CD4-positive, alpha-beta T cell (primary cell): Measurements from ENCODE around the gene LCN12. TPM values are rescaled to one million over a fixed set of nuclear protein-coding genes. Genes with fewer than 3 reads are reported as not detected.

ENCODE experiments used
- ATAC-seq: fragments of 200-7000 bp; cut with Tn5 transposase; one replicate; pipeline ENCODE4 v1.10.0; 2022; ENCODE audit warnings: mild to moderate bottlenecking; ENCODE audit not compliant: poor library complexity
- CTCF ChIA-PET: fragments of 350-600 bp; sonication (Branson Sonifier 250); formaldehyde crosslinking; loops from one replicate; lab custom pipeline; 2021; ENCODE audit warnings: antibody characterized with exemption, inconsistent platforms; lab: Charles Lee
- POLR2A ChIA-PET: fragments of 350-600 bp; sonication (Branson Sonifier 250); formaldehyde crosslinking; loops from one replicate; lab custom pipeline; 2021; ENCODE audit warnings: antibody characterized with exemption, inconsistent platforms; lab: Charles Lee
- DNase-seq, 14 experiments: peaks; one replicate each; pipeline ENCODE4 v3.0.0-alpha.2; 2013 to 2020; ENCODE audit warnings: mixed read lengths in 2 of 14
- H3K27ac ChIP-seq, 2 donors: one replicate each; pipeline versions ENCODE4 v1.5.1 to v1.7.0; 2013; ENCODE audit warnings: low read length in 2 of 2, low read depth in 1 of 2, mild to moderate bottlenecking in 1 of 2
- H3K27me3 ChIP-seq, 2 experiments: 1 replicate in 1 of 2; 2 replicates in 1 of 2; pipeline versions ENCODE4 v1.6.1 to v1.7.0; 2013; ENCODE audit warnings: low read length in 2 of 2, control low read depth in 1 of 2, mild to moderate bottlenecking in 1 of 2, moderate library complexity in 1 of 2; ENCODE audit not compliant: insufficient read depth in 2 of 2, control insufficient read depth in 1 of 2
- H3K36me3 ChIP-seq: one replicate; pipeline ENCODE4 v1.6.1; 2013; ENCODE audit warnings: low read length, control low read depth; ENCODE audit not compliant: insufficient read depth
- H3K4me1 ChIP-seq: one replicate; pipeline ENCODE4 v1.6.1; 2013; ENCODE audit warnings: low read length, control low read depth; ENCODE audit not compliant: insufficient read depth
- H3K4me3 ChIP-seq: one replicate; pipeline ENCODE4 v1.5.1; 2013; ENCODE audit warnings: mild to moderate bottlenecking, low read length, moderate library complexity
- H3K9me3 ChIP-seq, 2 experiments: 1 replicate in 1 of 2; 2 replicates in 1 of 2; pipeline versions ENCODE4 v1.6.1 to v1.7.0; 2013; ENCODE audit warnings: low read length in 2 of 2, mild to moderate bottlenecking in 2 of 2, control low read depth in 1 of 2, moderate library complexity in 1 of 2; ENCODE audit not compliant: control insufficient read depth in 1 of 2, insufficient read depth in 1 of 2
- H3K27ac Mint-ChIP-seq: one replicate; pipeline ENCODE4 v1.8.0; 2020; ENCODE audit warnings: mixed read lengths
- H3K27me3 Mint-ChIP-seq: one replicate; pipeline ENCODE4 v1.8.0; 2021; ENCODE audit warnings: mixed read lengths
- H3K36me3 Mint-ChIP-seq: one replicate; pipeline ENCODE4 v1.8.0; 2021; ENCODE audit warnings: low read depth, mixed read lengths
- H3K4me1 Mint-ChIP-seq: one replicate; pipeline ENCODE4 v1.8.0; 2021; ENCODE audit warnings: low read depth, mixed read lengths
- H3K4me3 Mint-ChIP-seq: one replicate; pipeline ENCODE4 v1.8.0; 2020; ENCODE audit warnings: mild to moderate bottlenecking, mixed read lengths
- H3K9me3 Mint-ChIP-seq: one replicate; pipeline ENCODE4 v1.8.0; 2020; ENCODE audit warnings: mixed read lengths
- CTCF ChIP-seq: fragments of 200-600 bp; IDR thresholded peaks from one replicate; pipeline ENCODE4 v1.8.0; 2022; ENCODE audit warnings: antibody characterized with exemption, mild to moderate bottlenecking
- intact Hi-C, 2 experiments: fragments of 100-400 bp; cut with DNase I in 1 of 2; cut with micrococcal nuclease in 1 of 2; formaldehyde crosslinking; loops; one replicate each; pipeline versions ENCODE4 v1.15.1 to v1.9.0; 2023 to 2025; cut with DNase I, micrococcal nuclease
- total RNA-seq, 174 experiments: library from RNA in 2 of 174; stranded (reverse) in 2 of 174; gene quantifications; one replicate each; pipeline ENCODE4 v1.2.3 and lab custom pipeline; 2021 to 2026

Gene LCN12
- total RNA-seq, 2 experiments from 2014 or later: 1.3 to 1.5 TPM

- Mint-ChIP-seq H3K27ac (peak overlapping the region; percentile 87), H3K4me3 (peak overlapping the region; percentile 70), H3K36me3 (peaks cover 8% of the 10 kb centered on the region), H3K4me1 (peaks cover 42% of the 10 kb centered on the region), H3K9me3 (no peaks in the 10 kb centered on the region), H3K27me3 (peaks cover 10% of the 10 kb centered on the region)
- TF ChIP-seq CTCF: no peak
- peak overlapping the region; percentile 10 for H3K4me3 ChIP-seq
- no peaks in the 10 kb centered on the region for H3K9me3 ChIP-seq
- DNase-seq (peak in 1 of 14 experiments; percentile 53), ATAC-seq (no peak)
- ChIA-PET CTCF (interaction anchor here (1.8 kb wide), 1 partner anchor 38 kb away, joined by 9 read pairs; no protein-coding TSS in a partner anchor), POLR2A (interaction anchor here (1.0 kb wide), 1 partner anchor 244 kb away, joined by 3 read pairs; the partner anchor contains the start of gene TUBB4B)
- peak overlapping the region in 1 of 2 donors; percentile 15 for H3K27ac ChIP-seq
- H3K36me3 ChIP-seq: peaks cover 10% of the 10 kb centered on the region
- peaks cover 0 to 4% of the 10 kb centered on the region in 2 experiments for H3K27me3 ChIP-seq
- intact Hi-C loops: no loop called here
- peaks cover 81% of the 10 kb centered on the region for H3K4me1 ChIP-seq
These were observed 45.3 kb downstream of the LCN12 start for GRCh38 chr9:136997371-136997770.

- Mint-ChIP-seq H3K4me3 (peak overlapping the region; percentile 70), H3K4me1 (peaks cover 39% of the 10 kb centered on the region), H3K9me3 (no peaks in the 10 kb centered on the region), H3K36me3 (peaks cover 8% of the 10 kb centered on the region), H3K27ac (peak overlapping the region; percentile 87), H3K27me3 (peaks cover 10% of the 10 kb centered on the region)
- Histone ChIP-seq H3K4me3 (peak overlapping the region; percentile 10), H3K4me1 (peaks cover 77% of the 10 kb centered on the region), H3K27ac (peak overlapping the region in 1 of 2 donors; percentile 15), H3K9me3 (no peaks in the 10 kb centered on the region), H3K27me3 (peaks cover 0 to 4% of the 10 kb centered on the region in 2 experiments), H3K36me3 (peaks cover 10% of the 10 kb centered on the region)
- ChIA-PET POLR2A (no interaction called here), CTCF (no interaction called here)
- intact Hi-C loops: no loop called here
- DNase-seq (peak in 6 of 14 experiments; percentile 20 to 85 (median 50)), ATAC-seq (peak; percentile 16)
- TF ChIP-seq CTCF: no peak
These were observed 45.8 kb downstream of the LCN12 start for GRCh38 chr9:136997830-136998234.

DNA sequence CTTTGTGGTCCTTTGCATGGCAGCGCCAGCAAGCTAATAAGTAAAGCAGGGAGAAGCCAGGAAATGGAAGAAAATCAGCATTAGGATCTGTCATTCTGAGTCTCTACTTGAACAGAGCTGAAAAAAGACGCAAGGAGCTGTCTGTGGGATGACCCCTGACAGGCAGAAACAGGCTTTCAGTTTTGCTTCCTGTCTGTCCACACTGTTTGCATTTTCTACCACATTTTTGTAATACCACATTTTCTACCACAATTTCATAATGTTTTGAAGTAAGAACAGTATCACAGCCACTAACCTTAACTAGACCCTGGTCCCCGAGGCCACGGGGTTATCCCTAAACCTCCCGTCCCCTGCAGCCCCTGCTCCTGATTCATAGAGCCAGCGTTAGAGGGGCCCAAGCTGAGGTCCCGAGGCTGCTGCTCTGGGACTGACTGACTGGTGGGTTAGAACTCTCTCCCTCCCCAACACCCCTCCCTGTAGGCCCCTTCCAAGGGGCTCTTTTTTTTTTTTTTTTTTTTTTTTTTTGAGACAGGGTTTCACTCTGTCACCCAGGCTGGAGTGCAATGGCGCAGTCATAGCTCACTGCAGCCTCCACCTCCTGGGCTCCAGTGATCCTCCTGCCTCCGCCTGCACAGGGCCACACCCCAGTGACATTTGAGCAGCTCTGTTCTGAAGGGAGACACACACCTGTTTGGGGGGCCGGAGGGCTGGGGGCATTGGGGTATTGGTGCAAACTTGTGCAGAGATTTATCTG lies 48.3 kb downstream of the LCN12 start:
- Mint-ChIP-seq H3K4me1 (peaks cover 28% of the 10 kb centered on the region), H3K4me3 (peak overlapping the region; percentile 30), H3K36me3 (peaks cover 4% of the 10 kb centered on the region), H3K27me3 (peaks cover 10% of the 10 kb centered on the region), H3K9me3 (no peaks in the 10 kb centered on the region), H3K27ac (peak overlapping the region; percentile 53)
- Histone ChIP-seq H3K27ac (no peak overlapping the region), H3K36me3 (no peaks in the 10 kb centered on the region), H3K4me1 (peaks cover 57% of the 10 kb centered on the region), H3K4me3 (no peak overlapping the region), H3K27me3 (peaks cover 0 to 4% of the 10 kb centered on the region in 2 experiments), H3K9me3 (no peaks in the 10 kb centered on the region)
- DNase-seq (peak in 3 of 14 experiments; percentile 56 to 70 (median 58)), ATAC-seq (peak; percentile 31)
- TF ChIP-seq CTCF: no peak
- ChIA-PET CTCF (interaction anchor here (0.7 kb wide), 1 partner anchor 35 kb away, joined by 3 read pairs; no protein-coding TSS in a partner anchor), POLR2A (no interaction called here)
- intact Hi-C loops: no loop called here
